ENCODE results near the gene BMP7. TPM values are rescaled to one million over a fixed set of nuclear protein-coding genes. Genes with fewer than 3 reads are reported as not detected.
A peak's percentile ranks its signal among the peaks of the same experiment; 100 is the strongest.

BMP7 gene
- total and polyA plus RNA-seq, 2 of the 8 experiments (the other 6 are each of a cell fraction or from before 2014, with no cell fraction given): 9.2 to 14.7 TPM

- Histone ChIP-seq H4K91ac (replicated peaks; ENCODE audit: insufficient read length, low read length) (no peak overlapping the region), H3K27ac (ENCODE audit: low read depth, low read length) (no peak overlapping the region), H4K20me1 (replicated peaks in 1 of 2; ENCODE audit: control insufficient read depth in 1 of 2, insufficient read depth in 2 of 2, low read length in 2 of 2) (peaks cover 0 to 2% of the 10 kb centered on the region in 2 experiments), H2BK12ac (ENCODE audit: low read depth, low read length) (no peak overlapping the region), H3K23ac (ENCODE audit: insufficient read length) (no peak overlapping the region), H2BK5ac (ENCODE audit: low read depth, low read length) (no peak overlapping the region), H3K56ac (replicated peaks; ENCODE audit: insufficient read length, low read depth, low read length) (no peak overlapping the region), H2AK5ac (ENCODE audit: low read depth, low read length) (no peak overlapping the region), H3K36me3 (ENCODE audit: control insufficient read depth in 2 of 4, insufficient read depth in 4 of 4, low read length in 3 of 4) (no peaks in the 10 kb centered on the region), H3K9me3 (ENCODE audit: insufficient read depth in 2 of 2, low read depth in 1 of 2, low read length in 1 of 2) (no peaks in the 10 kb centered on the region), H2BK120ac (replicated peaks; ENCODE audit: low read depth, low read length) (no peak overlapping the region), H3K14ac (ENCODE audit: insufficient read length) (no peak overlapping the region), H3K4me3 (ENCODE audit: extremely low read depth in 1 of 4, insufficient read depth in 2 of 4, low read depth in 3 of 4, low read length in 4 of 4) (no peak overlapping the region), H3K79me2 (ENCODE audit: control insufficient read depth in 1 of 2, insufficient read depth in 2 of 2, low read length in 2 of 2) (no peaks in the 10 kb centered on the region), H3K18ac (ENCODE audit: extremely low read depth, low read length) (no peak overlapping the region), H3K27me3 (replicated peaks in 1 of 4; ENCODE audit: control insufficient read depth in 3 of 4, extremely low read depth in 1 of 4, insufficient read depth in 3 of 4, low read length in 3 of 4) (no peaks in the 10 kb centered on the region; a peak in 1 of 7 replicates), H2AFZ (ENCODE audit: low read length) (no peak overlapping the region), H3K9ac (replicated peaks in 1 of 4; ENCODE audit: extremely low read depth in 1 of 4, low read depth in 3 of 4, low read length in 3 of 4) (no peak overlapping the region), H2BK15ac (ENCODE audit: low read length) (peak overlapping the region; percentile 81; the same call in 1 of the 2 replicates), H4K5ac (ENCODE audit: insufficient read length, low read depth, low read length) (no peak overlapping the region), H3K23me2 (ENCODE audit: low read depth, low read length) (no peaks in the 10 kb centered on the region), H3K4me2 (ENCODE audit: insufficient read depth in 1 of 2, low read depth in 2 of 2, low read length in 2 of 2) (no peak overlapping the region), H3K79me1 (ENCODE audit: low read depth, low read length) (peaks cover 6% of the 10 kb centered on the region), H4K8ac (ENCODE audit: extremely low read depth, insufficient read depth, low read length) (no peak overlapping the region; the same call in 1 of the 2 replicates), H3K4me1 (replicated peaks in 1 of 4; ENCODE audit: control insufficient read depth in 3 of 4, insufficient read depth in 4 of 4, low read length in 3 of 4) (peaks cover 0 to 8% (median 4%) of the 10 kb centered on the region in 4 experiments; a peak in 5 of 7 replicates), H2BK20ac (ENCODE audit: low read length) (no peak overlapping the region), H3K4ac (replicated peaks; ENCODE audit: insufficient read length, low read depth, low read length) (no peak overlapping the region)
- WGBS, 2 experiments (ENCODE audit: extremely low coverage in 1 of 2, insufficient coverage in 1 of 2, insufficient read length in 1 of 2, insufficient replicate concordance in 2 of 2, low coverage in 1 of 2, low lambda C conversion rate in 2 of 2, missing lambda C conversion rate in 1 of 2): 84% methylated on average over 15 of the region's 15 CpGs; no CpG with 5 or more reads in 1 of the 2 experiments
- ChIA-PET CTCF (ENCODE audit: partially characterized antibody) (interaction anchor here (1.3 to 3.8 kb wide), 4 partner anchors 8 to 72 kb away, joined by 3 to 20 read pairs (median 7); no protein-coding TSS in a partner anchor), POLR2A (ENCODE audit: partially characterized antibody) (interaction anchor here (0.6 to 1.1 kb wide), 2 partner anchors 9 to 39 kb away, joined by 3 read pairs; no protein-coding TSS in a partner anchor)
- DNase-seq (ENCODE audit: low read depth in 1 of 2, low spot score in 2 of 2) (no peak), FAIRE-seq (no peak)
- TF ChIP-seq YY1 (IDR thresholded peaks at IDR 0.05; ENCODE audit: low read depth, low read length) (no peak), SIRT6 (IDR thresholded peaks at IDR 0.05; ENCODE audit: low read length) (no peak), SIN3A (conservative IDR thresholded peaks at IDR 0.05 in 1 of 2, IDR thresholded peaks at IDR 0.05 in 1 of 2; ENCODE audit: low read depth in 1 of 2, low read length in 2 of 2) (no peak), MAX (IDR thresholded peaks at IDR 0.05) (no peak), ATF2 (IDR thresholded peaks at IDR 0.05; ENCODE audit: low read length) (no peak), TAF7 (optimal IDR thresholded peaks at IDR 0.05; ENCODE audit: borderline replicate concordance, low read depth, low read length) (no peak), JUN (IDR thresholded peaks at IDR 0.05; ENCODE audit: low read depth, low read length) (no peak), BCL11A (IDR thresholded peaks at IDR 0.05; ENCODE audit: low read depth in 2 of 2, low read length in 2 of 2) (no peak), MAFK (IDR thresholded peaks at IDR 0.05; ENCODE audit: low read depth, low read length) (no peak), RNF2 (IDR thresholded peaks at IDR 0.05; ENCODE audit: borderline replicate concordance, low read depth, low read length, missing control alignments, poor library complexity, severe bottlenecking) (no peak)
Observed at GRCh38 chr20:57250607-57251343, 15.7 kb downstream of the BMP7 start.

Measured in H1 (cell line).